ENCODE results near the gene NR3C1. TPM values are rescaled to one million over a fixed set of nuclear protein-coding genes. Genes with fewer than 3 reads are reported as not detected.

Gene NR3C1
- total RNA-seq, 2 experiments from 2014 or later: 52.7 to 55.6 TPM

GRCh38 chr5:143362664-143363227 lies 40.7 kb downstream of the NR3C1 start:
- TF ChIP-seq CTCF (IDR thresholded peaks at IDR 0.05): no peak
- DNase-seq: no peak
- Mint-ChIP-seq H3K4me3 (no peak overlapping the region), H3K36me3 (ENCODE audit: low read depth) (peaks cover 41% of the 10 kb centered on the region), H3K27ac (peak overlapping the region; percentile 33), H3K27me3 (no peaks in the 10 kb centered on the region), H3K4me1 (ENCODE audit: low read depth) (peaks cover 69% of the 10 kb centered on the region), H3K9me3 (peaks cover 18% of the 10 kb centered on the region)
- ChIA-PET POLR2A (no interaction called here), CTCF (interaction anchor here (1.2 kb wide), 1 partner anchor 9 kb away, joined by 4 read pairs; no protein-coding TSS in a partner anchor)
- intact Hi-C loops (cut with micrococcal nuclease): no loop called here
- ATAC-seq: no peak

- no peak for ATAC-seq
- peaks cover 18% of the 10 kb centered on the region for H3K9me3 Mint-ChIP-seq
- no peak for DNase-seq
- H3K27ac Mint-ChIP-seq: no peak overlapping the region
- TF ChIP-seq CTCF (IDR thresholded peaks at IDR 0.05): no peak
- H3K4me3 Mint-ChIP-seq: no peak overlapping the region
- intact Hi-C loops (cut with micrococcal nuclease): no loop called here
- H3K36me3 Mint-ChIP-seq (ENCODE audit: low read depth): peaks cover 35% of the 10 kb centered on the region
- H3K4me1 Mint-ChIP-seq (ENCODE audit: low read depth): peaks cover 71% of the 10 kb centered on the region
- no peaks in the 10 kb centered on the region for H3K27me3 Mint-ChIP-seq
- ChIA-PET POLR2A (interaction anchor here (0.5 kb wide), 1 partner anchor 42 kb away, joined by 3 read pairs; no protein-coding TSS in a partner anchor), CTCF (interaction anchor here (0.7 to 1.8 kb wide), 4 partner anchors 10 to 133 kb away, joined by 3 to 5 read pairs (median 3); no protein-coding TSS in a partner anchor)
Measured at GRCh38 chr5:143361438-143361837, 42.0 kb downstream of the NR3C1 start.

- Mint-ChIP-seq H3K4me3 (no peak overlapping the region), H3K4me1 (ENCODE audit: low read depth) (peaks cover 71% of the 10 kb centered on the region), H3K27me3 (no peaks in the 10 kb centered on the region), H3K27ac (peak overlapping the region; percentile 9), H3K9me3 (peaks cover 16% of the 10 kb centered on the region), H3K36me3 (ENCODE audit: low read depth) (peaks cover 31% of the 10 kb centered on the region)
- CTCF ChIA-PET: interaction anchor here (0.7 to 1.8 kb wide), 4 partner anchors 9 to 132 kb away, joined by 3 to 5 read pairs (median 4); partner anchors contain the start of gene NR3C1
- DNase-seq (no peak), ATAC-seq (no peak)
- intact Hi-C loops (cut with micrococcal nuclease): no loop called here
- TF ChIP-seq CTCF (IDR thresholded peaks at IDR 0.05): no peak
- POLR2A ChIA-PET: interaction anchor here (0.7 kb wide), 1 partner anchor 11 kb away, joined by 3 read pairs; no protein-coding TSS in a partner anchor
Measured at GRCh38 chr5:143360755-143361154, 42.7 kb downstream of the NR3C1 start.

GRCh38 chr5:143359869-143360268 lies 43.6 kb downstream of the NR3C1 start:
- CTCF ChIA-PET: interaction anchor here (0.6 to 1.7 kb wide), 2 partner anchors 43 to 198 kb away, joined by 3 to 4 read pairs; partner anchors contain the start of gene NR3C1
- peaks cover 69% of the 10 kb centered on the region for H3K4me1 Mint-ChIP-seq (ENCODE audit: low read depth)
- intact Hi-C loops (cut with micrococcal nuclease): no loop called here

More at GRCh38 chr5:143359869-143360268, 43.6 kb downstream of the NR3C1 start:
- Mint-ChIP-seq H3K27ac (no peak overlapping the region), H3K9me3 (peaks cover 10% of the 10 kb centered on the region), H3K4me3 (no peak overlapping the region), H3K36me3 (ENCODE audit: low read depth) (peaks cover 24% of the 10 kb centered on the region), H3K27me3 (no peaks in the 10 kb centered on the region)
- DNase-seq (no peak), ATAC-seq (no peak)
- POLR2A ChIA-PET: no interaction called here
- TF ChIP-seq CTCF (IDR thresholded peaks at IDR 0.05): no peak
